ENCODE measurements around the gene RALGDS.

RALGDS gene

GRCh38 chr9:133129001-133129795, 8.2 kb upstream of the RALGDS start:
- TF ChIP-seq CTCF (IDR thresholded peaks at IDR 0.05; ENCODE audit: extremely low read depth, insufficient read depth, missing control alignments), result no peak
- in situ Hi-C loops (cut with MboI; ENCODE audit: low pct_unique_long_range_greater_than_20kb, low sequenced_read_pairs, unreplicated experiment), result no loop called here
- DNase-seq (ENCODE audit: low spot score), result no peak

- no peak for DNase-seq (ENCODE audit: low spot score)
- in situ Hi-C loops (cut with MboI; ENCODE audit: low pct_unique_long_range_greater_than_20kb, low sequenced_read_pairs, unreplicated experiment), result no loop called here
- no peak for TF ChIP-seq CTCF (IDR thresholded peaks at IDR 0.05; ENCODE audit: extremely low read depth, insufficient read depth, missing control alignments)
These were observed 7.1 kb upstream of the RALGDS start for GRCh38 chr9:133128152-133128551.

DNA sequence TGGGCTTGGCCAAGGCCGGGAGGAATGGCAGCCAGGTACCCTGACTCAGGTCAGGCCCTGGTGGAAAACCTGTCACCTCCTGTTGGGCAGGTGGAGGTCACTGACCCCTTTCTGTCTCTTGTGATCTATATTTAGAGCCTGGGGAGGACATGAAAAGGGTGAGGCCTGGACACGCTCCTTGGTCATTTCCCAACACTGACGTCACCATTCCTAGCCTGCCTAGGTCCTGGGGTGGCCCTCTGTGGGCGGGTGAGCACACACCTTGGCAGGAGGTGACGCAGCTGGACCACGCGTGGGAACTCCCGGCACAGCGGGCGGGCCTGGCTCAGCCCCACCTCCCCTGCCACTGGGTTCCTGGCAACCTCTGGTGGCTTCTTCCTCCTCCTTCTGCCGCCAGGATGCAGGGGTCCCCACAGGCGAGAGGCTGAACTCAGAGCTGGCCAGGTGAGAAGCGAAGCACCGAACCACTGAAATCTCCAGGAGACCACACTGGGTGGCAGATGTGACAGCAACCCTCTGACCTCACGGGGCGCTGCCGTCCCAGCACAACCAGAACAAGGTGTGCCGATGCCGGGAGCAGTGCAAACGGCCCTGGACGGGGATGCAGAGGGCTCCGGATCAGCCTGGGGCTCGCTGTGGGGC, 6.4 kb upstream of the RALGDS start:
- no peak for TF ChIP-seq CTCF (IDR thresholded peaks at IDR 0.05; ENCODE audit: extremely low read depth, insufficient read depth, missing control alignments)
- no peak for DNase-seq (ENCODE audit: low spot score)
- in situ Hi-C loops (cut with MboI; ENCODE audit: low pct_unique_long_range_greater_than_20kb, low sequenced_read_pairs, unreplicated experiment), result no loop called here

DNA sequence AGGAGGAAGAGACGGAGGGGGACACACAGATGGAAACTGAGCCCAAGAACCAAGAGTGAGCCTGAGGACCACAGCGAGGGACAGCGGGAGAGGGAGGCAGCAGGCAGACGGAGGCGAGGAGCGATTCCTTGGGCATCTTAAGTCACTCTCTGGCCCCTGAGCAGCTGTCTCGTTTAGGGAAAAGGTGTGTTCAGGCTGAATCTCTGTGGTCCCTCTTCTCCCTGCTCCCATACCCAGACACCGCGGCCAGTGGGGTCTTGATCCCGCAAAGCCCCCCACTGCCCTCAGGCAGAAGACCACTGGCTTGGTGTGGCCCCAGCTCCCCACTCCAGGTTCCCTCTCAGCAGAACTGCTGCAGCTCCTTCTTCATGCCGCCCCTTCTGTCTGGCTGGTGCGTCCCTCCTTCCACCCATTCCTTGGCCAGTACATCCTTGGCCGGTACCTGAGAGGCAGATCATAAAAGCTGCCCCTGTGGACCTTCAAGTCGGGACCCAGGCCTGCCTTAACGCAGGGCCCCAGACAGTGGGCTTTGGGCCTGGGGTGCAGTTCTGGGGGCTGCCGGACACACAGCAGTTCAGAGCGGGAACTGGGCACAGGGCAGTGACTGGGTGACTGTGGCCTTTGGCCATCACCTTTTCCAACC, 5.8 kb upstream of the RALGDS start:
- in situ Hi-C loops (cut with MboI; ENCODE audit: low pct_unique_long_range_greater_than_20kb, low sequenced_read_pairs, unreplicated experiment), result no loop called here
- TF ChIP-seq CTCF (IDR thresholded peaks at IDR 0.05; ENCODE audit: extremely low read depth, insufficient read depth, missing control alignments), result no peak
- no peak for DNase-seq (ENCODE audit: low spot score)

- peak; percentile 78 for DNase-seq (ENCODE audit: low spot score)
- TF ChIP-seq CTCF (IDR thresholded peaks at IDR 0.05; ENCODE audit: extremely low read depth, insufficient read depth, missing control alignments), result no peak
- in situ Hi-C loops (cut with MboI; ENCODE audit: low pct_unique_long_range_greater_than_20kb, low sequenced_read_pairs, unreplicated experiment), result no loop called here
These were observed 5.1 kb upstream of the RALGDS start for GRCh38 chr9:133125941-133126696.

DNA sequence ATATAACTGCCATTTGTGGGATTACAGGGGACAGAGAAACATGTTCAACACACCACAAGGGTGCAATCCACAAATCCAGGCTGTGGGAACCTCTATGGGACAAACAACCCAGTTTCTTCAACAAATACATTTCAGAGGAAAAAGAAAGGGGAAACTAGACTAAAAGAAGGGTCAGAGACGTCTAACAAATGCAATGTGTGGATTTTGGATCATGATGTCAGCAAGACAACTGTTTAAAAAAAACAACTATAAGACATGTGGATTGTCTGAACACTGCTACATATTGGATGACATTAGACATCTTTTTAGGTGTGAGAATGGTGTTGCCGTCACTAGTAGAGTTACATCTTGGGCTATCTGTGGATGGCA, 3.9 kb upstream of the RALGDS start:
- TF ChIP-seq CTCF (IDR thresholded peaks at IDR 0.05; ENCODE audit: extremely low read depth, insufficient read depth, missing control alignments), result no peak
- no peak for DNase-seq (ENCODE audit: low spot score)
- in situ Hi-C loops (cut with MboI; ENCODE audit: low pct_unique_long_range_greater_than_20kb, low sequenced_read_pairs, unreplicated experiment), result no loop called here

Measured in GM13977 (cell line).